Fibroblast of pulmonary artery (primary cell): ENCODE measurements around the gene CASQ2.
A peak's percentile ranks its signal among the peaks of the same experiment; 100 is the strongest.

Experiments used
- DNase-seq: peaks from one replicate; pipeline ENCODE4 v3.0.0-alpha.2; 2010; ENCODE audit warnings: low read depth
- H3K4me3 ChIP-seq: replicated peaks from 2 replicates; pipeline ENCODE4 v1.5.1; 2011; ENCODE audit warnings: low read depth, mild to moderate bottlenecking, control low read depth, low read length, moderate library complexity
- TF ChIP-seq, protein P1 (sequence below): IDR thresholded peaks from 2 replicates; pipeline ENCODE4 v1.5.1; 2011; ENCODE audit warnings: mild to moderate bottlenecking, control low read depth, low read length, inconsistent platforms; ENCODE audit errors: missing control alignments

Gene CASQ2

DNA sequence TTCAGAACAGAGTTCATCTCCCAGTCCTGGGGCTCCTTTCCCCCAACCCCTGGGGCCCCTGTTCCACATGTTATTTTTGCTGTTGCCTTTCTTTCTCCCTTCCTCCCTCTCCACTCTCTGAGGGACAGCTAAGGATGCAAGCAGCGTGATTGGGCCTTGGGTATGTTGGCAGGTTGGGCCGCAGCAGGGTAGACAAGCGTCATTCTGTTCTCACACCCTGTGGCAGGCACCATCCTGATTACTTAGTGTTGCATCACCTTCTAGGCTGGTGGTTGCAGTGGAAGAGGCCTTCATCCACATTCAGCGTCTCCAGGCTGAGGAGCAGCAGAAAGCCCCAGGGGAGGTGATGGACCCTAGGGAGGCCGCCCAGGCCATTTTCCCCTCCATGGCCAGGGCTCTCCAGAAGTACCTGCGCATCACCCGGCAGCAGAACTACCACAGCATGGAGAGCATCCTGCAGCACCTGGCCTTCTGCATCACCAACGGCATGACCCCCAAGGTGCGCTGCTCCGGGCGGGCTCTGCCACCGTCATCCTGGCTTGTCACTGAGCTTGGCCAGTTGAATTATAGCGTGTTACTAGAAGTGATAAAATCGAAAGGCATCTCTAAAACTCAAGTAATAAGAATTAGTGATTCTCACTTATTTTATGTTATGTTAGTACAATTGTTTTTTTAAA lies 83.3 kb downstream of the CASQ2 start:
- H3K4me3 ChIP-seq: no peak overlapping the region
- TF ChIP-seq, protein P1, sequence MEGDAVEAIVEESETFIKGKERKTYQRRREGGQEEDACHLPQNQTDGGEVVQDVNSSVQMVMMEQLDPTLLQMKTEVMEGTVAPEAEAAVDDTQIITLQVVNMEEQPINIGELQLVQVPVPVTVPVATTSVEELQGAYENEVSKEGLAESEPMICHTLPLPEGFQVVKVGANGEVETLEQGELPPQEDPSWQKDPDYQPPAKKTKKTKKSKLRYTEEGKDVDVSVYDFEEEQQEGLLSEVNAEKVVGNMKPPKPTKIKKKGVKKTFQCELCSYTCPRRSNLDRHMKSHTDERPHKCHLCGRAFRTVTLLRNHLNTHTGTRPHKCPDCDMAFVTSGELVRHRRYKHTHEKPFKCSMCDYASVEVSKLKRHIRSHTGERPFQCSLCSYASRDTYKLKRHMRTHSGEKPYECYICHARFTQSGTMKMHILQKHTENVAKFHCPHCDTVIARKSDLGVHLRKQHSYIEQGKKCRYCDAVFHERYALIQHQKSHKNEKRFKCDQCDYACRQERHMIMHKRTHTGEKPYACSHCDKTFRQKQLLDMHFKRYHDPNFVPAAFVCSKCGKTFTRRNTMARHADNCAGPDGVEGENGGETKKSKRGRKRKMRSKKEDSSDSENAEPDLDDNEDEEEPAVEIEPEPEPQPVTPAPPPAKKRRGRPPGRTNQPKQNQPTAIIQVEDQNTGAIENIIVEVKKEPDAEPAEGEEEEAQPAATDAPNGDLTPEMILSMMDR: no peak
- DNase-seq: no peak

DNA sequence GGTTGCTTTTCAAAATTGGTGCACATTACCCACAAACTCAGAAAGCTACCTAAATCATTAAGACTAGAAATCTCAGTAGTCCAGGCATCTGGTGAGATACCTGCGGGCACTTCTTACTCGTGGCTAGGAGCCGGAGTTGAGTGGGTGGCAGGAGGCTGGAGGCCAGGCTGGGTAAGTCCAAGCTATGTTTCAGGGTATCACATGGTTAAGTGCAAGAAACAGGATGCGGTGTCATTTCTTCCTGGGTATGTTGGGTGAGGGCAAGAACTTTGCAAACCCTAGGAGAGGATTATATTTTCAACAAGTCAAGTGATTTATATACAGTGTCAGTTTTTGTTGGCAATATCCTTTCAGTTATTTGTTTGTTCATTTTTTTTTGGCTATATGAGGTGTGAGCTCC lies 85.7 kb downstream of the CASQ2 start:
- no peak for DNase-seq
- TF ChIP-seq, protein P1: no peak
- no peak overlapping the region for H3K4me3 ChIP-seq

DNA sequence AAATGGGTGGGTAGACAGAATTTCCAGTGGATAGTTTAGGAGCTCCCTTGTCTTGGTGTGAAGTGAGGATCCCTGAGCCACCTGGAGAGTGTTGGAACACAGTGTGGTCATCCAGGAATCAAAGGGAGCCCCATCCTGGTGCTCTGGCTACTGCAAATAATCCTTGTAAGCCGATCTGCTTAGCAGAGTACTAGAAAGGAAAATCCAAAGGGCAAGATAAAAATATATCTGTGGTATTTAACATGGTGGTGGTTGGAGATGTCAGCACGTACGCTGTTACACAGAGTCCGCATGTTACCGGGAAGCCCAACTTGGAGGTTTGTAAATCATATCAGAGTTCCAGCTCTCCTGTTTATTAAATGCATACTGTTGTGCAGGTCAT lies 87.8 kb downstream of the CASQ2 start:
- TF ChIP-seq, protein P1: no peak
- no peak overlapping the region for H3K4me3 ChIP-seq
- DNase-seq: no peak

DNA sequence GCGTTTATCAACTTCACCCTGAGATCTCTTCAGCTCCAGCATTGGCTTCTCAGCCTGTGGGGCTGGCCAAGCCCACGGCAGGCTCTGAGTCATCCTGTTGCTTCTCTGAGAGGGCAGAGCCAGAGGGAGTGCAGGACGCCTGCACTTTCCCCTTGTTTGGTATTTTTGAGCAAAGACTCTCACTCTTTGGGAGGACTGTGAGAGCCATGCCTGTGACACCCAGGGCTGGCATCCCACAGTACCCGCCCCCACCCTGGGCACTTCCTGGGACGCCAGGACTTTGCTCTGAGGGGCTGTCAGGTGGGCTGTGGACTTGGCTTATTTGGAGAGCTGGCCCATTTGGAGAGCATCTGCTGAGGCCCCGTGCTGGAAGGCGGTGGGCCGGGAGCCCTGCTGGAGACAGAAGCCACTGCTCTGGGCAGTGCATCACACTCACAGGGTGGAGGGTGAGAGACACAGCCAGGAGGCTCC lies 89.3 kb downstream of the CASQ2 start:
- TF ChIP-seq, protein P1: no peak
- no peak overlapping the region for H3K4me3 ChIP-seq
- DNase-seq: peak; percentile 70

DNA sequence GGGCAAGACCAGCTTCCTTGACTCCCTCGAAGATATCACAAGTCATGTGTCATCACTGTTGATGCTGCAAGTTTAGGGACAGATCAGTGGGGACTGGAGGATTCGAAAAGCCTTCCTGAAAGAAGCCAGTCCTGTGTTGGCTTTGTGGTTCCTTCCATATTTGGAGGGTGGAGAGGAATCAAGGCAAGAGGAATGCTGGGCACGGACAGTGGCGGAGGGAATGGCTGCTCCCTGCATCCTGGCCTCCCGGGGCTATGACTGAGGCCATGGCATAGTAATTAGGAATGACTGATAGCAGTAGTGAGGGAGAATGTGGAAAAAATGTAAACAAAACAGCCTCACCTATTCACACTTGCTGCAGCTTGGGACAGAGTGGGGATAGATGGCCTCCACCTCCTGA lies 90.4 kb downstream of the CASQ2 start:
- no peak for DNase-seq
- TF ChIP-seq, protein P1: no peak
- H3K4me3 ChIP-seq: no peak overlapping the region

DNA sequence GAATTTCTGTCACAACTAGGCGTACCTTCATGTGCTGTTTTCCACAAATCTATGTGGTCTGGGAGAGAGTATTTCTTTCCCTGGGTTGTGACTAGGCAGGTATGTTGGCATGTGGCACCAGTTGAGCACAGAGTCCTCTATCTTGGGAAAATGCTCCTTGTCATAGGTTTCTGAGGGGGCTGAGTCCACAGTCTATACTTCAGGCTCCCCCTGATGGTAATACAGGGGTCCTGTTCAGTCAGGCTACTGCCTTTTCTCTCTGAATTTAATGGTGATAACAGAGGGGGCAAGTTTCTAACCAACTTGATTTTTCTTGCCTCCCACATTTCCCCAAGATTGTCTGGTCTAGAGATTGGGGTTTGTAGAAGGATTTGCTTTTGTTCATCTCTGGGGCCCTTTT lies 90.9 kb downstream of the CASQ2 start:
- no peak for DNase-seq
- no peak overlapping the region for H3K4me3 ChIP-seq
- TF ChIP-seq, protein P1: no peak

DNA sequence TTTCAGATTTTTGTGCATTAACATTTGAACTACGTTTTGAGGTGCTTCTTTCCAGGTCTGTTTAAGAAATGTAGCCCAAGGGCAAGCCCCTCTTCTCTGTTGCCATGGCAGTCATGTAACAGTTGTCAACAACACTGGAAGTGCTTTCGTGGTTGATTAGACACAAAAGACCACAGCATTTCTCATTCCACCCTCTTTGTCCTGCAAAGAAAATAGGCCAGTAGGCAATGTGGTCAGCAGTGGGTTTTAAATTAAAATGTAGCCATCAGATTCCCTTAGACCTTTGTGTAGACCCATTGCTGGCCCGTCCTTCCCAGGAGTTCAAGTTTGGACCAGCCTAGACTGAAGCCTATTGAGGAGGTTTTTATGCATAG lies 91.3 kb downstream of the CASQ2 start:
- H3K4me3 ChIP-seq: no peak overlapping the region
- DNase-seq: peak; percentile 25

More for the DNA sequence above, 91.3 kb downstream of the CASQ2 start:
- TF ChIP-seq, protein P1: no peak
